Lower lobe of right lung (tissue), 2 donors: ENCODE data around the gene ARL13A. TPM values are rescaled to one million over a fixed set of nuclear protein-coding genes. Genes with fewer than 3 reads are reported as not detected.
A peak's percentile ranks its signal among the peaks of the same experiment; 100 is the strongest.

Experiments used
- ATAC-seq, 2 donors: fragments of 200-7000 bp; cut with Tn5 transposase; one replicate each; pipeline ENCODE4 v1.9.1; 2020 to 2022; ENCODE audit warnings: mild to moderate bottlenecking in 2 of 2, moderate library complexity in 2 of 2
- DNase-seq: peaks from one replicate; pipeline ENCODE4 v3.0.0-alpha.2; 2020
- H3K27ac ChIP-seq: fragments of 200-600 bp; one replicate; pipeline ENCODE4 v1.8.0; 2022
- H3K27me3 ChIP-seq: fragments of 200-600 bp; one replicate; pipeline ENCODE4 v1.8.0; 2022; ENCODE audit warnings: low read depth
- H3K36me3 ChIP-seq: fragments of 200-600 bp; one replicate; pipeline ENCODE4 v1.8.0; 2022; ENCODE audit warnings: mild to moderate bottlenecking
- H3K4me1 ChIP-seq: fragments of 200-600 bp; one replicate; pipeline ENCODE4 v1.8.0; 2022
- H3K4me3 ChIP-seq: fragments of 200-600 bp; one replicate; pipeline ENCODE4 v1.8.0; 2022; ENCODE audit warnings: mild to moderate bottlenecking
- H3K9me3 ChIP-seq: fragments of 200-600 bp; one replicate; pipeline ENCODE4 v1.8.0; 2022
- CTCF ChIP-seq: fragments of 200-600 bp; IDR thresholded peaks from one replicate; pipeline ENCODE4 v1.8.0; 2022; ENCODE audit warnings: antibody characterized with exemption, mild to moderate bottlenecking
- intact Hi-C: fragments of 100-400 bp; cut with DNase I; formaldehyde crosslinking; loops from one replicate; pipeline ENCODE4 v1.11.0; 2022
- long read RNA-seq: library from polyadenylated mRNA; unstranded; transcript quantifications from one replicate; pipeline ENCODE4 v2.0.0, GENCODE V29; 2021
- total RNA-seq: library from RNA; stranded (reverse); fragmentation: NEBNext Ultra II Directional; extraction: Animal tissue kit (Norgen Biotek cat#: 25700); gene quantifications from one replicate; pipeline ENCODE4 v1.2.1, GENCODE V29; 2021
- donor health status: DM: no; HTN: yes; CAD: no; lungs with severe emphysema.

The ARL13A gene
- total RNA-seq: not detected
- long read RNA-seq: 0 reads

- H3K4me3 ChIP-seq: no peak within 1 kb of the TSS
- DNase-seq: no peak
- no peaks in the 10 kb centered on the region for H3K36me3 ChIP-seq
- no peak within 1 kb of the TSS for H3K27ac ChIP-seq
- H3K9me3 ChIP-seq: no peaks in the 10 kb centered on the region
- no peaks in the 10 kb centered on the region for H3K27me3 ChIP-seq
- ATAC-seq: no peak
- TF ChIP-seq CTCF: no peak
- intact Hi-C loops: no loop called here
- H3K4me1 ChIP-seq: no peaks in the 10 kb centered on the region
Measured at GRCh38 chrX:100969408-100969807, at the start of gene ARL13A. Gene ARL13A (plus strand): TSS chrX:100969708. CDS start chrX:100973690, 3,982 bp downstream.

- Histone ChIP-seq H3K36me3 (no peaks in the 10 kb centered on the region), H3K9me3 (no peaks in the 10 kb centered on the region), H3K27ac (no peak overlapping the region), H3K4me3 (no peak overlapping the region), H3K4me1 (no peaks in the 10 kb centered on the region), H3K27me3 (no peaks in the 10 kb centered on the region)
- no peak for TF ChIP-seq CTCF
- ATAC-seq: peak; percentile 78 to 79
- intact Hi-C loops: no loop called here
- DNase-seq: no peak
Measured at GRCh38 chrX:100924375-100924774, 45.1 kb upstream of the ARL13A start.

DNA sequence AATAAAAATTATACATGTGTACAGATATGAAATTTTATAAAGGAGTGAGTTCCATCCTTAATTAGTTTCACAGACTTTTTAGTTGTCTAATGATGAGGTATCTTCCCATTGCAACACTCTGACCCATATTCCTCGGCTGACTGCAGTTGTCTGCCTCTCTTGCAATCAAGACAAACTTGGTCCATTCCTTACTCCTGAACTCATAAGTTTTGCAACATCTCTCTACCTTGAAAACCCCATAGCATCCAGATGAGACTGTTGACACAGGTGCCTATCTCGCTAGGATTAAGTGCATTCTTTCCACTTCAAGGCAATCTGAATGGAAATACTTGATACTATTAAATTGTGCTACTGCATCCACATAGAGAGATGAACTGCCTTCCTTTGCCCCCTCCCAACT is 43.1 kb upstream of the ARL13A start:
- ATAC-seq (no peak), DNase-seq (no peak)
- TF ChIP-seq CTCF: no peak
- intact Hi-C loops: no loop called here
- no peaks in the 10 kb centered on the region for H3K9me3 ChIP-seq
- H3K36me3 ChIP-seq: no peaks in the 10 kb centered on the region
- H3K4me1 ChIP-seq: no peaks in the 10 kb centered on the region
- H3K27me3 ChIP-seq: no peaks in the 10 kb centered on the region
- no peak overlapping the region for H3K27ac ChIP-seq
- peak overlapping the region; percentile 50 for H3K4me3 ChIP-seq

DNA sequence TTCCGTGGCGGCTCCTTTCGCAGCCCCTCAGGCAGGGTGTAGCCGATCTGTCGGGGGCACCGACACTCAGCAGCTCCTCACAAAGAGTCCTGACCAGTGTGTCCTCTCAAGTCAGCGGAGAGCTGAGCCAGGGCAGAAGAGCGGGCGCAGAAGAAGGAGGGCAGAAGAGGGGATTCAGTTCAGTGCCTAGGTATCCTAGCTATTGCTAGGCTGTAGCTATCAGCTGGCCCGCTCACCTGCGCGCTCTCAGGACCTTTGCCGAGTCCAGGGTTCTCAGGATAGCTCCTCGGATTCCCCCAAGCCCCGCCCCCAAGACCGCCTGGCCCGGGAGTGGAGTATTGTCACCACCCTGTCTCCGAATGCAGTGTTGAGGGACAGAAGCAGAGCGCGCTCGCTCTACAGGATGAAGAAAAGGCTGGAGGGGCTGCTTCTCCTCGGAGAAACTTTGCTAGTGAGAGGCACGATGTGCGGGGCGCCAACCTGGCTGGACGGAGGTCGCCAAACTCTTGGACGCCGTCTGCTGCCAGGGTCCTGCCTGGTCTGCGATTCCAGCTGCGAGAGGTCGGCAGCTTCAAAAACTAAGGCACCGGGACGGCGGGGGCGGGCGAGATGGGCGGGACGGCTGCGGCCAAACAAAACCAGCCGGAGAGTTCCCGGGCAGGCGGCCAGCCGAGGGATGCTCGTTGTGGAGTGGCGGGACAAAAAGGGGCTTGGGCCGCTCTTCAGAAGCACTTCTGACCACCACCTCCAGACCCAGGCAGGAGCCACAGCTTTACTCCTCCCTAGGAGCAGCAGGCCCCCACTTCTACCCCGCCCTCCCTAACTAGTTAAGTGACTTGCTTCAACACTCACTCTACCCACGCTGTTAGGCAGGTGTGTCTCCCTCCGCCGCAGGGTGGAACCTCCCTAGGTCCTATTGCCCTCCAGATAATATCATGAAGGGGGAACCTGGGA is 40.6 kb upstream of the ARL13A start, which contains the start of gene XKRX:
Gene XKRX, minus strand, starts transcription at position 258 of the 954 bp plus-strand sequence. CDS start 613 bp downstream, outside the sequence.
- intact Hi-C loops: no loop called here
- TF ChIP-seq CTCF: no peak
- Histone ChIP-seq H3K4me1 (no peaks in the 10 kb centered on the region), H3K27me3 (no peaks in the 10 kb centered on the region), H3K9me3 (no peaks in the 10 kb centered on the region), H3K4me3 (peak within 1 kb of the TSS; percentile 50), H3K36me3 (no peaks in the 10 kb centered on the region), H3K27ac (no peak within 1 kb of the TSS)
- DNase-seq: peak; percentile 75
- ATAC-seq: peak; percentile 84 to 94

DNA sequence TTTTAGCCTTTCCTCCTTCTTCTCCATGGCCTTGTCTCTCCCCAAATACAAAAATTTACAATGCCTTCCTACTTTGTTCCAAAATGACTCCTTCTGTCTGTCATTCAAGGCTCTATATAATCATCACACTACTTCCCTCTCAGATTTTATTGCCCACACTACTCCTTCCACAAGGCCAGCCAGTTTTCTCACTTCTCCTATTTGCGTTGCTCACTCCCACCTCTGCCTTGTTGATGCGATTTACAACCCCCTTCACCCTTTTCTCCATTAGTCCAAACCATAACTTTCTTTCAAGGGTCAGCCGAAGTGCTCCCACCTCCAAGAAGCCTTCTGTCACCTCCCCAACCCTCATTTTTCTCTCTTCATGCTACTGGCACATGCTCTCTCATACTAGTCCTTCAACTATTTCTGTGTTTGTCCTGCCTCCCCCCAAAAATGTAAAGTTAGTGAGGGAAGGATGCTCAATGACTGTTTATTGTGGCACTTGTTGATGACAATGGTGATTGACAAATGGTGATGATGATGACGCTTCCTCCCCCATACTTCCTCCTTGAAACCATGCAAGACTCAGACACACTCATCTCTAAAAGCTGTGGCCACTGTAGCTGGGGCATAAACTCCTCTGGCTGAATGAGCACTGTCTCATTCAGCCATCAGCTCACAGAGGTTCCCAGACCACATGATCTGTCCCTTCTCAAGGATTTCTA is 38.1 kb upstream of the ARL13A start:
- Histone ChIP-seq H3K4me1 (no peaks in the 10 kb centered on the region), H3K9me3 (no peaks in the 10 kb centered on the region), H3K36me3 (no peaks in the 10 kb centered on the region), H3K4me3 (no peak overlapping the region), H3K27ac (no peak overlapping the region), H3K27me3 (no peaks in the 10 kb centered on the region)
- no peak for TF ChIP-seq CTCF
- DNase-seq (no peak), ATAC-seq (no peak)
- intact Hi-C loops: no loop called here
